H9 (cell line): ENCODE data around the gene INTS7. TPM values are rescaled to one million over a fixed set of nuclear protein-coding genes. Genes with fewer than 3 reads are reported as not detected.

Source experiments
- DNase-seq: peaks from one replicate; pipeline ENCODE4 v3.0.0-alpha.2; 2017
- H2AFZ ChIP-seq: one replicate; pipeline ENCODE4 v1.6.1; 2013; ENCODE audit warnings: mild to moderate bottlenecking, low read length, control low read depth, moderate library complexity
- H2AK5ac ChIP-seq: 2 replicates; pipeline ENCODE4 v1.6.1; 2013; ENCODE audit warnings: low read length, control low read depth, mixed read lengths; ENCODE audit not compliant: insufficient read length
- H2BK120ac ChIP-seq: one replicate; pipeline ENCODE4 v1.6.1; 2013; ENCODE audit warnings: low read depth, mild to moderate bottlenecking, low read length, control low read depth, inconsistent platforms; ENCODE audit not compliant: poor library complexity, severe bottlenecking
- H2BK12ac ChIP-seq: 2 replicates; pipeline ENCODE4 v1.6.1; 2013; ENCODE audit warnings: low read length, control low read depth, mixed read lengths, low read depth; ENCODE audit not compliant: insufficient read length
- H2BK15ac ChIP-seq: 2 replicates; pipeline ENCODE4 v1.6.1; 2013; ENCODE audit warnings: low read depth, low read length, control low read depth
- H2BK20ac ChIP-seq: one replicate; pipeline ENCODE4 v1.6.1; 2013; ENCODE audit warnings: low read depth, mild to moderate bottlenecking, low read length, control low read depth, inconsistent platforms; ENCODE audit not compliant: poor library complexity, severe bottlenecking
- H2BK5ac ChIP-seq: 2 replicates; pipeline ENCODE4 v1.6.1; 2013; ENCODE audit warnings: low read length, control low read depth, mixed read lengths; ENCODE audit not compliant: insufficient read length
- H3K14ac ChIP-seq: 2 replicates; pipeline ENCODE4 v1.6.1; 2013; ENCODE audit warnings: low read length, control low read depth; ENCODE audit not compliant: insufficient read depth
- H3K18ac ChIP-seq: 2 replicates; pipeline ENCODE4 v1.6.1; 2013; ENCODE audit warnings: low read depth, mild to moderate bottlenecking, mixed read lengths, low read length, control low read depth; ENCODE audit not compliant: insufficient read length
- H3K23ac ChIP-seq: 2 replicates; pipeline ENCODE4 v1.6.1; 2013; ENCODE audit warnings: low read length, control low read depth, mixed read lengths, low read depth; ENCODE audit not compliant: insufficient read length
- H3K23me2 ChIP-seq: 2 replicates; pipeline ENCODE4 v1.6.1; 2013; ENCODE audit warnings: low read depth, mild to moderate bottlenecking, mixed read lengths, low read length, control low read depth; ENCODE audit not compliant: insufficient read length, poor library complexity, severe bottlenecking
- H3K27ac ChIP-seq: 2 replicates; pipeline ENCODE4 v1.5.1; 2013; ENCODE audit warnings: low read length, control low read depth, mixed read lengths, low read depth; ENCODE audit not compliant: insufficient read length
- H3K27me3 ChIP-seq: 2 replicates; pipeline ENCODE4 v1.6.1; 2013; ENCODE audit warnings: low read length, control low read depth, inconsistent platforms; ENCODE audit not compliant: insufficient read depth
- H3K4ac ChIP-seq: 2 replicates; pipeline ENCODE4 v1.6.1; 2013; ENCODE audit warnings: low read depth, mild to moderate bottlenecking, control low read depth, inconsistent platforms, low read length, moderate library complexity
- H3K4me1 ChIP-seq: 2 replicates; pipeline ENCODE4 v1.6.1; 2013; ENCODE audit warnings: low read length, control low read depth, inconsistent platforms; ENCODE audit not compliant: insufficient read depth
- H3K4me2 ChIP-seq: 2 replicates; pipeline ENCODE4 v1.6.1; 2013; ENCODE audit warnings: low read length, control low read depth, mixed read lengths; ENCODE audit not compliant: insufficient read length, insufficient read depth
- H3K56ac ChIP-seq: 2 replicates; pipeline ENCODE4 v1.6.1; 2013; ENCODE audit warnings: low read depth, mild to moderate bottlenecking, mixed read lengths, low read length, control low read depth; ENCODE audit not compliant: insufficient read length
- H3K79me1 ChIP-seq: 2 replicates; pipeline ENCODE4 v1.6.1; 2013; ENCODE audit warnings: low read depth, mild to moderate bottlenecking, moderate library complexity, low read length, control low read depth, inconsistent platforms; ENCODE audit not compliant: insufficient read depth, poor library complexity, severe bottlenecking
- H3K79me2 ChIP-seq: 2 replicates; pipeline ENCODE4 v1.6.1; 2013; ENCODE audit warnings: low read length, control low read depth, inconsistent platforms; ENCODE audit not compliant: insufficient read depth
- H3K9ac ChIP-seq: 2 replicates; pipeline ENCODE4 v1.6.1; 2013; ENCODE audit warnings: low read length, control low read depth, mixed read lengths; ENCODE audit not compliant: insufficient read length; ENCODE audit errors: extremely low read depth
- H3K9me3 ChIP-seq: one replicate; pipeline ENCODE4 v1.6.1; 2013; ENCODE audit warnings: low read depth, low read length, inconsistent platforms; ENCODE audit not compliant: control insufficient read depth
- H3T11ph ChIP-seq: one replicate; pipeline ENCODE4 v1.6.1; 2013; ENCODE audit warnings: mild to moderate bottlenecking, low read length, control low read depth, inconsistent platforms
- H4K20me1 ChIP-seq: one replicate; pipeline ENCODE4 v1.6.1; 2013; ENCODE audit not compliant: control insufficient read depth, insufficient read length, insufficient read depth
- H4K5ac ChIP-seq: 2 replicates; pipeline ENCODE4 v1.6.1; 2013; ENCODE audit warnings: low read depth, mild to moderate bottlenecking, mixed read lengths, low read length, control low read depth; ENCODE audit not compliant: insufficient read length
- H4K8ac ChIP-seq: replicated peaks from 2 replicates; pipeline ENCODE4 v1.6.1; 2013; ENCODE audit warnings: low read length, control low read depth, mixed read lengths, low read depth; ENCODE audit not compliant: insufficient read length
- H4K91ac ChIP-seq: 2 replicates; pipeline ENCODE4 v1.6.1; 2013; ENCODE audit warnings: low read depth, mild to moderate bottlenecking, moderate library complexity, mixed read lengths, low read length, control low read depth; ENCODE audit not compliant: insufficient read length
- H3K27ac Mint-ChIP-seq, 3 experiments: 2 replicates in 2 of 3; 3 replicates in 1 of 3; pipeline ENCODE4 v1.8.0; 2020 to 2021; ENCODE audit warnings: mixed read lengths in 3 of 3, mild to moderate bottlenecking in 1 of 3, moderate library complexity in 1 of 3
- H3K27me3 Mint-ChIP-seq: 2 replicates; pipeline ENCODE4 v1.8.0; 2021; ENCODE audit warnings: low read depth, mild to moderate bottlenecking, moderate library complexity, mixed read lengths
- H3K36me3 Mint-ChIP-seq, 3 experiments: 2 replicates in 2 of 3; 3 replicates in 1 of 3; pipeline ENCODE4 v1.8.0; 2020 to 2021; ENCODE audit warnings: low read depth in 3 of 3, mixed read lengths in 3 of 3; ENCODE audit not compliant: insufficient read depth in 1 of 3
- H3K4me1 Mint-ChIP-seq, 2 experiments: 2 replicates each; pipeline ENCODE4 v1.8.0; 2020; ENCODE audit warnings: mixed read lengths in 2 of 2
- H3K4me3 Mint-ChIP-seq, 2 experiments: 2 replicates in 1 of 2; 3 replicates in 1 of 2; pipeline ENCODE4 v1.8.0; 2020 to 2021; ENCODE audit warnings: mild to moderate bottlenecking in 2 of 2, mixed read lengths in 2 of 2, moderate library complexity in 1 of 2
- H3K9me3 Mint-ChIP-seq, 2 experiments: 2 replicates in 1 of 2; 3 replicates in 1 of 2; pipeline ENCODE4 v1.8.0; 2020; ENCODE audit warnings: mild to moderate bottlenecking in 2 of 2, mixed read lengths in 2 of 2, moderate library complexity in 1 of 2
- total RNA-seq: library from RNA; stranded (reverse); gene quantifications from 2 replicates; pipeline ENCODE4 v1.2.1, GENCODE V29; 2021
- TF ChIP-seq, protein P1 (sequence below): fragments of 200-600 bp; sonication (generic); conservative IDR thresholded peaks from 3 replicates; pipeline ENCODE4 v1.8.0; 2021; ENCODE audit warnings: antibody characterized with exemption, mild to moderate bottlenecking

INTS7 gene
- total RNA-seq, 1 experiment from 2014 or later: 32.3 TPM

DNA sequence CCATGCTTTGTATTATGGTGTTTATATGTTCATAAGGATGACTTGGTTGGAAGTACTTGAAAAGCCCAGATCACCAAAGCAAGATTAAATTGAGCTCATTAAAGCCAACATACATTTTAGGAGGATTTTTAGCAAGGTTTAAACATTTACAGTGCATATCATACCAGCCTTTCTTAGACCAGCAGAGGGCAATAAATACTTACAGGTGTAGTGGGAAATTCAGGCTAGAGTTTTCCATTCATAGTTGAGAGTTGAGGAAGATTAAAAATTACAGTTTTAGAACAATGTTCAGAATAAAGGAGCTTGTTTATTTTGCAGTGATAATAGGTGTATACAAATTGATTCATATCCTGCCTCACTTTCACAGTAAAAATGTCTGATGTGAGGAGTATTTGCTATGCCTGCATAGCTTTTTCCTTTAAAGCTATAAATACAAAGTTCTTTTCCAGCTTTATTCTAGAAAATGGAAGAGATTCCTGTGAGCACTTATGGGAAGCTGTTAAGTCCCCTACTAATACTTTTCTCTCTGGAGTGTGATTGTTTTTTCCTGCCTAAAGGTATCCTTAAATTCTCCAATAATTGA lies 35.5 kb upstream of the INTS7 start:
- Histone ChIP-seq H3K9ac (no peak overlapping the region), H2BK15ac (no peak overlapping the region), H2BK20ac (no peak overlapping the region), H3K23ac (no peak overlapping the region), H3K14ac (no peak overlapping the region), H4K20me1 (no peaks in the 10 kb centered on the region), H2AK5ac (no peak overlapping the region), H3K79me2 (no peaks in the 10 kb centered on the region), H2AFZ (no peak overlapping the region), H3K79me1 (no peaks in the 10 kb centered on the region), H4K8ac (no peak overlapping the region), H3T11ph (no peak overlapping the region), H3K27ac (no peak overlapping the region), H2BK120ac (no peak overlapping the region), H4K5ac (no peak overlapping the region), H3K4me2 (no peak overlapping the region), H3K56ac (no peak overlapping the region), H3K27me3 (no peaks in the 10 kb centered on the region), H3K4ac (no peak overlapping the region), H3K9me3 (no peaks in the 10 kb centered on the region), H2BK5ac (no peak overlapping the region), H4K91ac (no peak overlapping the region), H3K18ac (no peak overlapping the region), H2BK12ac (no peak overlapping the region), H3K23me2 (no peaks in the 10 kb centered on the region), H3K4me1 (no peaks in the 10 kb centered on the region)
- TF ChIP-seq, protein P1, sequence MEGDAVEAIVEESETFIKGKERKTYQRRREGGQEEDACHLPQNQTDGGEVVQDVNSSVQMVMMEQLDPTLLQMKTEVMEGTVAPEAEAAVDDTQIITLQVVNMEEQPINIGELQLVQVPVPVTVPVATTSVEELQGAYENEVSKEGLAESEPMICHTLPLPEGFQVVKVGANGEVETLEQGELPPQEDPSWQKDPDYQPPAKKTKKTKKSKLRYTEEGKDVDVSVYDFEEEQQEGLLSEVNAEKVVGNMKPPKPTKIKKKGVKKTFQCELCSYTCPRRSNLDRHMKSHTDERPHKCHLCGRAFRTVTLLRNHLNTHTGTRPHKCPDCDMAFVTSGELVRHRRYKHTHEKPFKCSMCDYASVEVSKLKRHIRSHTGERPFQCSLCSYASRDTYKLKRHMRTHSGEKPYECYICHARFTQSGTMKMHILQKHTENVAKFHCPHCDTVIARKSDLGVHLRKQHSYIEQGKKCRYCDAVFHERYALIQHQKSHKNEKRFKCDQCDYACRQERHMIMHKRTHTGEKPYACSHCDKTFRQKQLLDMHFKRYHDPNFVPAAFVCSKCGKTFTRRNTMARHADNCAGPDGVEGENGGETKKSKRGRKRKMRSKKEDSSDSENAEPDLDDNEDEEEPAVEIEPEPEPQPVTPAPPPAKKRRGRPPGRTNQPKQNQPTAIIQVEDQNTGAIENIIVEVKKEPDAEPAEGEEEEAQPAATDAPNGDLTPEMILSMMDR: peak; percentile 70
- H3K36me3 Mint-ChIP-seq: peaks cover 29 to 80% (median 73%) of the 10 kb centered on the region in 3 experiments; a peak in 6 of 7 replicates
- H3K27ac Mint-ChIP-seq: no peak overlapping the region
- no peak overlapping the region for H3K4me3 Mint-ChIP-seq
- no peaks in the 10 kb centered on the region for H3K4me1 Mint-ChIP-seq
- H3K27me3 Mint-ChIP-seq: no peaks in the 10 kb centered on the region
- H3K9me3 Mint-ChIP-seq: no peaks in the 10 kb centered on the region
- DNase-seq: no peak
